ENCODE data around the gene OTUB2.

DNA sequence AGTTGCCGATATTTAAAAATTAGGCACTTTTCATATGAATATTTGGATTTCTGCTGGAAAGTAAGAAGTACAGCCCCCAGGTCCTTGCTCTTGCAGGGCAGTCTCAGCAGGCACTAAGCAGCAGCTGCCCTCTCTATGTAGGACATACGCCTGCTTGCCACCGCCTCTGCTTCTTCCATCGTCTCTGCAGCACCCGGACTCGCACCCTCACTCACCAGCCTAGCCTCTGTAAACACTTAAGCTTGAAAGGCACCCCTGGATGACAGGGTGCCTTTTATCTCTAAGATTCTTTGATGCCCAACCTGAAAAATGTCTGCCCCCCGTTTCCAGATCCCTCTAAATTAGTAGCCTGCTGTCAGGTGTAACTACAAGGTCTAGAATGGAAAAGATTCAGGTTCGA is 19.0 kb downstream of the OTUB2 start:
- no peak for TF ChIP-seq EZH2 (IDR thresholded peaks at IDR 0.05; ENCODE audit: low read depth)
- TF ChIP-seq, protein P1, sequence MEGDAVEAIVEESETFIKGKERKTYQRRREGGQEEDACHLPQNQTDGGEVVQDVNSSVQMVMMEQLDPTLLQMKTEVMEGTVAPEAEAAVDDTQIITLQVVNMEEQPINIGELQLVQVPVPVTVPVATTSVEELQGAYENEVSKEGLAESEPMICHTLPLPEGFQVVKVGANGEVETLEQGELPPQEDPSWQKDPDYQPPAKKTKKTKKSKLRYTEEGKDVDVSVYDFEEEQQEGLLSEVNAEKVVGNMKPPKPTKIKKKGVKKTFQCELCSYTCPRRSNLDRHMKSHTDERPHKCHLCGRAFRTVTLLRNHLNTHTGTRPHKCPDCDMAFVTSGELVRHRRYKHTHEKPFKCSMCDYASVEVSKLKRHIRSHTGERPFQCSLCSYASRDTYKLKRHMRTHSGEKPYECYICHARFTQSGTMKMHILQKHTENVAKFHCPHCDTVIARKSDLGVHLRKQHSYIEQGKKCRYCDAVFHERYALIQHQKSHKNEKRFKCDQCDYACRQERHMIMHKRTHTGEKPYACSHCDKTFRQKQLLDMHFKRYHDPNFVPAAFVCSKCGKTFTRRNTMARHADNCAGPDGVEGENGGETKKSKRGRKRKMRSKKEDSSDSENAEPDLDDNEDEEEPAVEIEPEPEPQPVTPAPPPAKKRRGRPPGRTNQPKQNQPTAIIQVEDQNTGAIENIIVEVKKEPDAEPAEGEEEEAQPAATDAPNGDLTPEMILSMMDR (conservative IDR thresholded peaks at IDR 0.05): no peak
